BLaER1 (cell line): ENCODE measurements around the gene CPZ.
A peak's percentile ranks its signal among the peaks of the same experiment; 100 is the strongest.
"Not testable (repeated sequence)": the region's sequence is repeated elsewhere in the genome, so short reads cannot be mapped to it uniquely, and the experiment has no call there.

Experiments
- H3K27ac ChIP-seq: shearing (Covaris generic); formaldehyde crosslinking; 2 replicates; pipeline ENCODE4 v1.8.1; 2022
- H3K27me3 ChIP-seq: shearing (Covaris generic); formaldehyde crosslinking; 2 replicates; pipeline ENCODE4 v1.8.1; 2022
- H3K36me3 ChIP-seq: shearing (Covaris generic); formaldehyde crosslinking; 2 replicates; pipeline ENCODE4 v1.8.1; 2022
- H3K4me1 ChIP-seq: shearing (Covaris generic); formaldehyde crosslinking; 2 replicates; pipeline ENCODE4 v1.8.1; 2022
- H3K4me2 ChIP-seq: shearing (Covaris generic); formaldehyde crosslinking; 2 replicates; pipeline ENCODE4 v1.8.1; 2022
- H3K4me3 ChIP-seq: shearing (Covaris generic); formaldehyde crosslinking; 2 replicates; pipeline ENCODE4 v1.8.1; 2022
- H3K9ac ChIP-seq: shearing (Covaris generic); formaldehyde crosslinking; 2 replicates; pipeline ENCODE4 v1.8.1; 2022
- H3K9me3 ChIP-seq: shearing (Covaris generic); formaldehyde crosslinking; 2 replicates; pipeline ENCODE4 v1.8.1; 2022
- H4K20me1 ChIP-seq: shearing (Covaris generic); formaldehyde crosslinking; 2 replicates; pipeline ENCODE4 v1.8.1; 2022
- Cebpa-rat ChIP-seq: shearing (Covaris generic); IDR thresholded peaks from 2 replicates; pipeline ENCODE4 v1.8.1; 2022

The CPZ gene

GRCh38 chr4:8635897-8636554, 43.5 kb downstream of the CPZ start:
- not testable (repeated sequence) for H3K27me3 ChIP-seq, H3K4me2 ChIP-seq, H3K4me3 ChIP-seq, H3K27ac ChIP-seq, H4K20me1 ChIP-seq, H3K9ac ChIP-seq, H3K36me3 ChIP-seq, H3K9me3 ChIP-seq
- H3K4me1 ChIP-seq: peaks cover 35% of the 10 kb centered on the region

GRCh38 chr4:8637456-8637984, 45.0 kb downstream of the CPZ start:
- Histone ChIP-seq H3K27ac (no peak overlapping the region), H3K4me1 (peaks cover 40% of the 10 kb centered on the region), H3K4me3 (no peak overlapping the region), H3K9me3 (no peaks in the 10 kb centered on the region), H3K4me2 (peak overlapping the region; percentile 10; the same call in 1 of the 2 replicates), H3K36me3 (no peaks in the 10 kb centered on the region), H4K20me1 (no peaks in the 10 kb centered on the region), H3K9ac (no peak overlapping the region), H3K27me3 (no peaks in the 10 kb centered on the region)
- TF ChIP-seq Cebpa-rat: no peak

GRCh38 chr4:8639021-8639420, 46.5 kb downstream of the CPZ start:
- no peak overlapping the region for H3K9ac ChIP-seq
- TF ChIP-seq Cebpa-rat: no peak
- no peaks in the 10 kb centered on the region for H4K20me1 ChIP-seq
- peaks cover 51% of the 10 kb centered on the region for H3K4me1 ChIP-seq
- no peaks in the 10 kb centered on the region for H3K9me3 ChIP-seq
- no peaks in the 10 kb centered on the region for H3K27me3 ChIP-seq
- H3K4me3 ChIP-seq: no peak overlapping the region
- H3K27ac ChIP-seq: no peak overlapping the region
- H3K36me3 ChIP-seq: no peaks in the 10 kb centered on the region
- H3K4me2 ChIP-seq: peak overlapping the region; percentile 50

- Histone ChIP-seq H3K9me3 (no peaks in the 10 kb centered on the region), H3K27me3 (no peaks in the 10 kb centered on the region), H3K9ac (no peak overlapping the region), H3K36me3 (no peaks in the 10 kb centered on the region), H3K4me1 (peaks cover 56% of the 10 kb centered on the region), H3K4me3 (no peak overlapping the region), H3K4me2 (peak overlapping the region; percentile 52), H3K27ac (no peak overlapping the region), H4K20me1 (no peaks in the 10 kb centered on the region)
- TF ChIP-seq Cebpa-rat: no peak
Measured at GRCh38 chr4:8639777-8640720, 47.5 kb downstream of the CPZ start.

GRCh38 chr4:8640816-8641215, 48.3 kb downstream of the CPZ start:
- H3K9me3 ChIP-seq: no peaks in the 10 kb centered on the region
- no peak overlapping the region for H3K9ac ChIP-seq
- H3K27me3 ChIP-seq: no peaks in the 10 kb centered on the region
- no peaks in the 10 kb centered on the region for H3K36me3 ChIP-seq
- TF ChIP-seq Cebpa-rat: no peak
- H3K4me1 ChIP-seq: peaks cover 56% of the 10 kb centered on the region
- peak overlapping the region; percentile 52 for H3K4me2 ChIP-seq
- no peak overlapping the region for H3K4me3 ChIP-seq
- H3K27ac ChIP-seq: no peak overlapping the region
- H4K20me1 ChIP-seq: no peaks in the 10 kb centered on the region

- H3K27ac ChIP-seq: no peak overlapping the region
Measured at GRCh38 chr4:8641256-8641655, 48.7 kb downstream of the CPZ start.

GRCh38 chr4:8641931-8642650, 49.5 kb downstream of the CPZ start:
- Histone ChIP-seq H3K27me3 (no peaks in the 10 kb centered on the region), H4K20me1 (no peaks in the 10 kb centered on the region), H3K36me3 (no peaks in the 10 kb centered on the region), H3K9ac (no peak overlapping the region), H3K4me3 (no peak overlapping the region), H3K9me3 (no peaks in the 10 kb centered on the region), H3K4me1 (peaks cover 56% of the 10 kb centered on the region), H3K4me2 (no peak overlapping the region; the same call in 1 of the 2 replicates), H3K27ac (no peak overlapping the region)
- no peak for TF ChIP-seq Cebpa-rat

More at GRCh38 chr4:8641256-8641655, 48.7 kb downstream of the CPZ start:
- no peak overlapping the region for H3K4me3 ChIP-seq
- no peaks in the 10 kb centered on the region for H3K36me3 ChIP-seq
- H3K4me1 ChIP-seq: peaks cover 56% of the 10 kb centered on the region
- H4K20me1 ChIP-seq: no peaks in the 10 kb centered on the region
- no peaks in the 10 kb centered on the region for H3K27me3 ChIP-seq
- TF ChIP-seq Cebpa-rat: no peak
- no peak overlapping the region for H3K9ac ChIP-seq
- H3K4me2 ChIP-seq: no peak overlapping the region
- no peaks in the 10 kb centered on the region for H3K9me3 ChIP-seq

GRCh38 chr4:8642651-8643321, 50.2 kb downstream of the CPZ start:
- Histone ChIP-seq H3K4me1 (peaks cover 51% of the 10 kb centered on the region), H3K9me3 (no peaks in the 10 kb centered on the region), H3K27ac (no peak overlapping the region), H3K36me3 (no peaks in the 10 kb centered on the region), H3K9ac (no peak overlapping the region), H4K20me1 (no peaks in the 10 kb centered on the region), H3K27me3 (no peaks in the 10 kb centered on the region), H3K4me3 (no peak overlapping the region), H3K4me2 (peak overlapping the region; percentile 56)
- TF ChIP-seq Cebpa-rat: no peak

- TF ChIP-seq Cebpa-rat: no peak
- Histone ChIP-seq H3K9ac (no peak overlapping the region), H4K20me1 (no peaks in the 10 kb centered on the region), H3K4me2 (peak overlapping the region; percentile 56), H3K27me3 (no peaks in the 10 kb centered on the region), H3K27ac (no peak overlapping the region), H3K9me3 (no peaks in the 10 kb centered on the region), H3K4me3 (no peak overlapping the region), H3K36me3 (no peaks in the 10 kb centered on the region), H3K4me1 (peaks cover 45% of the 10 kb centered on the region)
Measured at GRCh38 chr4:8643441-8643840, 50.9 kb downstream of the CPZ start.
